ENCODE measurements around the gene FBXL16.

- TF ChIP-seq, protein P1, sequence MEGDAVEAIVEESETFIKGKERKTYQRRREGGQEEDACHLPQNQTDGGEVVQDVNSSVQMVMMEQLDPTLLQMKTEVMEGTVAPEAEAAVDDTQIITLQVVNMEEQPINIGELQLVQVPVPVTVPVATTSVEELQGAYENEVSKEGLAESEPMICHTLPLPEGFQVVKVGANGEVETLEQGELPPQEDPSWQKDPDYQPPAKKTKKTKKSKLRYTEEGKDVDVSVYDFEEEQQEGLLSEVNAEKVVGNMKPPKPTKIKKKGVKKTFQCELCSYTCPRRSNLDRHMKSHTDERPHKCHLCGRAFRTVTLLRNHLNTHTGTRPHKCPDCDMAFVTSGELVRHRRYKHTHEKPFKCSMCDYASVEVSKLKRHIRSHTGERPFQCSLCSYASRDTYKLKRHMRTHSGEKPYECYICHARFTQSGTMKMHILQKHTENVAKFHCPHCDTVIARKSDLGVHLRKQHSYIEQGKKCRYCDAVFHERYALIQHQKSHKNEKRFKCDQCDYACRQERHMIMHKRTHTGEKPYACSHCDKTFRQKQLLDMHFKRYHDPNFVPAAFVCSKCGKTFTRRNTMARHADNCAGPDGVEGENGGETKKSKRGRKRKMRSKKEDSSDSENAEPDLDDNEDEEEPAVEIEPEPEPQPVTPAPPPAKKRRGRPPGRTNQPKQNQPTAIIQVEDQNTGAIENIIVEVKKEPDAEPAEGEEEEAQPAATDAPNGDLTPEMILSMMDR (IDR thresholded peaks at IDR 0.05; ENCODE audit: insufficient read depth, low read length): no peak
- no peak for TF ChIP-seq POLR2AphosphoS5 (IDR thresholded peaks at IDR 0.05; ENCODE audit: low read depth)
- no peak for TF ChIP-seq REST (IDR thresholded peaks at IDR 0.05; ENCODE audit: insufficient replicate concordance, low read depth)
- TF ChIP-seq SPI1 (IDR thresholded peaks at IDR 0.05; ENCODE audit: borderline replicate concordance, low read depth): no peak
These were observed 25.0 kb downstream of the FBXL16 start for GRCh38 chr16:680625-680945.

All from HL-60 (cell line).